ENCODE data around the gene RPLP2.

Gene RPLP2

GRCh38 chr11:803770-804598 is 5.8 kb upstream of the RPLP2 start:
- DNase-seq (ENCODE audit: low read depth in 2 of 2), result no peak

- no peak for DNase-seq (ENCODE audit: low read depth in 2 of 2)
Observed at GRCh38 chr11:804599-804964, 5.2 kb upstream of the RPLP2 start.

- DNase-seq (ENCODE audit: low read depth in 2 of 2), result no peak
Observed at GRCh38 chr11:808427-809286, 1.1 kb upstream of the RPLP2 start.

GRCh38 chr11:810040-810567 is 337 bp downstream of the RPLP2 start:
- no peak for DNase-seq (ENCODE audit: low read depth in 2 of 2)

- no peak for DNase-seq (ENCODE audit: low read depth in 2 of 2)
Observed at GRCh38 chr11:811446-812245, 1.9 kb downstream of the RPLP2 start.

GRCh38 chr11:812390-812789 is 2.6 kb downstream of the RPLP2 start:
- no peak for DNase-seq (ENCODE audit: low read depth in 2 of 2)

- DNase-seq (ENCODE audit: low read depth in 2 of 2), result no peak
Observed at GRCh38 chr11:813072-813455, 3.3 kb downstream of the RPLP2 start.

GRCh38 chr11:813456-814096 is 3.8 kb downstream of the RPLP2 start:
- DNase-seq (ENCODE audit: low read depth in 2 of 2), result no peak

- no peak for DNase-seq (ENCODE audit: low read depth in 2 of 2)
Observed at GRCh38 chr11:815675-816432, 6.1 kb downstream of the RPLP2 start.

- DNase-seq (ENCODE audit: low read depth in 2 of 2), result no peak
Observed at GRCh38 chr11:816433-816779, 6.6 kb downstream of the RPLP2 start.

GRCh38 chr11:818396-819128 is 8.8 kb downstream of the RPLP2 start, which contains the start of gene PNPLA2:
TSS of gene PNPLA2 (plus strand) at chr11:818914. CDS start at chr11:819719, 805 bp downstream.
- no peak for DNase-seq (ENCODE audit: low read depth in 2 of 2)

GRCh38 chr11:819129-819931 is 9.6 kb downstream of the RPLP2 start:
- peak; percentile 83 to 93 for DNase-seq (ENCODE audit: low read depth in 2 of 2)

GRCh38 chr11:819943-820649 is 10.3 kb downstream of the RPLP2 start:
- peak; percentile 86 to 91 for DNase-seq (ENCODE audit: low read depth in 2 of 2)

- DNase-seq (ENCODE audit: low read depth in 2 of 2), result no peak
Observed at GRCh38 chr11:820655-821511, 11.1 kb downstream of the RPLP2 start.

GRCh38 chr11:821512-822371 is 12.0 kb downstream of the RPLP2 start:
- DNase-seq (ENCODE audit: low read depth in 2 of 2), result no peak

Measured in stimulated activated CD8-positive, alpha-beta memory T cell treated with anti-CD3 and anti-CD28 coated beads, Interleukin-7, amount 100 ng/mL, for 4 hours (primary cell).